GM12874 (cell line): ENCODE data around the gene ADAMTS2.

Experiments used
- TF ChIP-seq, protein P1 (sequence below): IDR thresholded peaks from 2 replicates; pipeline ENCODE4 v1.5.1; 2011; ENCODE audit warnings: low read depth, mild to moderate bottlenecking, control low read depth, low read length, moderate library complexity; ENCODE audit not compliant: insufficient read depth

ADAMTS2 gene

DNA sequence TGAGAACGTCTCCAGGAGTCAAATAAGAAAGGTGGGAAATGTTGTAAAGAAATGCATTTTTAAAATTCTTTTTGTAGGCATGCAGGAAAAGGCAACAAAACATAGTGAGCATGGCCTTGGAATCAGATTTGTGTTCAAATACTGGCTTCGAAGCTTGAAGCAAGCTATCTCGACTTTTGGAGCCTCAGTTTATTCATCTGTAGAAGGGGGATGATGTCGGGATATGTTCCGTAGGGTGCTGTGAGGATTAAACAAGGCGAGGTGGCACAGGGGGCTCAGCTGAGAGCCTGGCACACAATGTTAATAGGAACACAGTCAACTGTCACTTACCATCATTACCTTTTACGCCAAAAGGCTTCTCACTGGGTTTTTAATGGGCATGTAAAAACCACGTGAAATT, 4.8 kb downstream of the ADAMTS2 start:
- TF ChIP-seq, protein P1, sequence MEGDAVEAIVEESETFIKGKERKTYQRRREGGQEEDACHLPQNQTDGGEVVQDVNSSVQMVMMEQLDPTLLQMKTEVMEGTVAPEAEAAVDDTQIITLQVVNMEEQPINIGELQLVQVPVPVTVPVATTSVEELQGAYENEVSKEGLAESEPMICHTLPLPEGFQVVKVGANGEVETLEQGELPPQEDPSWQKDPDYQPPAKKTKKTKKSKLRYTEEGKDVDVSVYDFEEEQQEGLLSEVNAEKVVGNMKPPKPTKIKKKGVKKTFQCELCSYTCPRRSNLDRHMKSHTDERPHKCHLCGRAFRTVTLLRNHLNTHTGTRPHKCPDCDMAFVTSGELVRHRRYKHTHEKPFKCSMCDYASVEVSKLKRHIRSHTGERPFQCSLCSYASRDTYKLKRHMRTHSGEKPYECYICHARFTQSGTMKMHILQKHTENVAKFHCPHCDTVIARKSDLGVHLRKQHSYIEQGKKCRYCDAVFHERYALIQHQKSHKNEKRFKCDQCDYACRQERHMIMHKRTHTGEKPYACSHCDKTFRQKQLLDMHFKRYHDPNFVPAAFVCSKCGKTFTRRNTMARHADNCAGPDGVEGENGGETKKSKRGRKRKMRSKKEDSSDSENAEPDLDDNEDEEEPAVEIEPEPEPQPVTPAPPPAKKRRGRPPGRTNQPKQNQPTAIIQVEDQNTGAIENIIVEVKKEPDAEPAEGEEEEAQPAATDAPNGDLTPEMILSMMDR = no peak

GRCh38 chr5:179339996-179340395, 5.3 kb downstream of the ADAMTS2 start:
- TF ChIP-seq, protein P1 = no peak

GRCh38 chr5:179339081-179339480, 6.2 kb downstream of the ADAMTS2 start:
- TF ChIP-seq, protein P1 = no peak

GRCh38 chr5:179337796-179338676, 7.2 kb downstream of the ADAMTS2 start:
- TF ChIP-seq, protein P1 = no peak

GRCh38 chr5:179336871-179337795, 8.1 kb downstream of the ADAMTS2 start:
- TF ChIP-seq, protein P1 = no peak

DNA sequence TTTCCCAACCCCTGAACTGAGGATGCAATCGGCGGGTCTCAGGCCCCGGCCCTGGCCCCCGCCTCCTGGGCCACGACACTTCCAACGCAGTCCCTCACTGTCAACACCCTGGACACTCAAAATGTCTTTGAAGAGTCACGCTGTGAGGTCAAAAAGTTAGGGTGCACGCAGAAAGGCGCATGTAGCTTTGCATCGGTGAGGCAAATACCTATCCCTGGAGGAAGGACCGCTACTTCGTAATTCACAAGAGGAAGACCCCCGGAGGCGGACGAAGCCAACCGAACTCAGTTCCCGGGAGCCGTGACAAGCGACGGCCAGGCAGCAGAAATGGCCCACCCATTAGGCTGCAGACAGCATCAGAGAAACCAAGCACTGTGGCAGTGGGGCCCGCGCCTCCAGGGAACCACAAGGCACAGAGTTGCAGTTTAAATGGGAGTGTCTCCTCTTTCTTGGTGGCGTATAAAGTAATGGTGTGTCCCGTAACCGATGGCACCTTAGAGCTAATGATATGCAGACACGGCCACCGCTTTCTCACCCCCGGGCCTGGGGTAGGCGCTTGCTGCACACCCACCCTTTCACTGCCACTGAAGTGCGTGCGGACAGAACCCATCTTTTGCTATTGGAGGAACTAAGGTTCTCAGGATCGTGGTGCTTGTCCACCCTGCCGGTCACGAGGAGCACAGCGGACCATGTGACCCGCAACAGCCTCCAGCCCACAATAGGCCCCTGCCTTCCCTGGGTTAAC, 9.0 kb downstream of the ADAMTS2 start:
- TF ChIP-seq, protein P1 = no peak
